CD1c-positive myeloid dendritic cell (primary cell): ENCODE results near the gene RCC2.
"Not testable (repeated sequence)": the region's sequence is repeated elsewhere in the genome, so short reads cannot be mapped to it uniquely, and the experiment has no call there.

ENCODE experiments used
- DNase-seq: peaks from one replicate; pipeline ENCODE4 v3.0.0-alpha.2; 2016; ENCODE audit errors: extremely low spot score

RCC2 gene

DNA sequence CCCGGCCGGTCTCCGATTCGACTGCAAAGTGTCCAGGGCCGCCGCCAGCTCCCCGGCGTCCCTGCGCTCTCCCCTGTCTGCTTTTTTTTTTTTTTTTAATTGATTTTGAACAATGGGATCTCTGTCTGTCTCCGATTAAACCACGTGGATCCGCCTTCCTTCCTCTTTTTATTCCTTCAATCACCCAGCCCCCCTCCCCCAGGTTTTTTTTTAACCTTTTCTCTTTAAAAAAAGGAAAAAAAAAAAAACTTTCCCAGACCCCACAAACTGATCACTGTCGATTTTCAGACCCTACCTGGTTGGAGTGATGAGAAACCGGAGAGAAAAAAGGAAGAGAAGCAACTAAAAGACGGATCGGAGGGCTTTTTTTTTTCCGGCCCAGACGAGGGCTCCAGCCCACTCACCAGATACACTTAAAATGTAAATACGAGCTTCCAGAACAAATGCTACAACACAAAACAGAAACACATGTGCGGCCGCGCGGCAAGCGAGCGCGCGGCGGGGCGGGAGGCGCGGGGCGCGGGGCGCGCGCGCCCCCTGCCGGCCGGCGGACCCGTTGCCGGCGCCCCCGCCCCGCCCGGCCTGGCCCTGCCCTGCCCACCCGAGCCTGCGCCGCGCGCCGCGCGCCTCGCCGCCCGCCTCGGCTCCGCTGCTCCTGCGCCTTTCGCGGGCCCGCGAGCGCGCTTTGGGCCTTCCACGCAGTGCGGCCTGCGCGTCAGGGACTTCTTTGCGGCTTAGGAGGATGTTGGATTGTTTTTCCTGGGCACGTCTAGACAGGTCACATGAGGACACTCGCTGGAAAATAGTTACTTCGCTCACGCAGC is at the start of gene RCC2:
Gene RCC2 (minus strand): TSS at position 428 of the 824 bp plus-strand sequence. CDS start 1,163 bp downstream, outside the sequence.
- DNase-seq = peak; percentile 85

DNA sequence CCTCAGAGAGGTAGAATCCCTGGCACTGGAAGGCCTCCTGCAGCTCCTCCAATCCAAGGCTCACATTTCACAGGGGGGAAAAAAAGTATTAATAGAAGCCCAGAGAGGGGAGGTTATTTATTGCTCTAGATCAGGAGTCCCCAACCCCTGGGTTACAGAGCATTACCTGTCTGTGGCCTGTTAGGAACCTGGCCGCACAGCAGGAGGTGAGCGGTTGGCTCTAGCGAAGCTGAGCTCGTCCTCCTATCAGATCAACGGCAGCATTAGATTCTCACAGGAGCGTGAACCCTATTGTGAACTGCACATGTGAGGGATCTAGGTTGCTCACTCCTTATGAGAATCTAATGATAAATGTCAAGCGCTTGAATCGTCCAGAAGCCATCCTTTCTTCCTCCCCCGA is 46.8 kb upstream of the RCC2 start:
- DNase-seq = no peak

GRCh38 chr1:17485281-17485680 is 45.8 kb upstream of the RCC2 start:
- DNase-seq = no peak

- not testable (repeated sequence) for DNase-seq
Observed at GRCh38 chr1:17481981-17482380, 42.5 kb upstream of the RCC2 start.

DNA sequence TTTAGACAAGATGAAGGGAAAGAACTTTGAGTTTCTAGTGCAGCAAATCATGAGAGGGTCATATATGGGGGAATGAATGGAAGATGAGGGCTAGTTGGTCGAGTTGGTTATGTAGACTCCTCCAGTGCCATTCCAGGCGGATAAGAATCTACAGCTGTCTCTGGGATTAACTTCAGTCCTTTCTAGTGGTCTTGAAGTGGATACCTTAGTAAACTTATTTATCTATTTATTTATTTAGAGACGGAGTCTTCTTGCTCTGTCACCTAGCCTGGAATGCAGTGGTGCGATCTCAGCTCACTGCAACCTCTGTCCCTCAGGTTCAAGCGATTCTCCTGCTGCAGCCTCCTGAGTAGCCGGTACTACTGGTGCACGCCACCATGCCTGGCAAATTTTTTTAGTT is 41.4 kb upstream of the RCC2 start:
- no peak for DNase-seq

GRCh38 chr1:17475752-17476151 is 36.3 kb upstream of the RCC2 start:
- DNase-seq = no peak

DNA sequence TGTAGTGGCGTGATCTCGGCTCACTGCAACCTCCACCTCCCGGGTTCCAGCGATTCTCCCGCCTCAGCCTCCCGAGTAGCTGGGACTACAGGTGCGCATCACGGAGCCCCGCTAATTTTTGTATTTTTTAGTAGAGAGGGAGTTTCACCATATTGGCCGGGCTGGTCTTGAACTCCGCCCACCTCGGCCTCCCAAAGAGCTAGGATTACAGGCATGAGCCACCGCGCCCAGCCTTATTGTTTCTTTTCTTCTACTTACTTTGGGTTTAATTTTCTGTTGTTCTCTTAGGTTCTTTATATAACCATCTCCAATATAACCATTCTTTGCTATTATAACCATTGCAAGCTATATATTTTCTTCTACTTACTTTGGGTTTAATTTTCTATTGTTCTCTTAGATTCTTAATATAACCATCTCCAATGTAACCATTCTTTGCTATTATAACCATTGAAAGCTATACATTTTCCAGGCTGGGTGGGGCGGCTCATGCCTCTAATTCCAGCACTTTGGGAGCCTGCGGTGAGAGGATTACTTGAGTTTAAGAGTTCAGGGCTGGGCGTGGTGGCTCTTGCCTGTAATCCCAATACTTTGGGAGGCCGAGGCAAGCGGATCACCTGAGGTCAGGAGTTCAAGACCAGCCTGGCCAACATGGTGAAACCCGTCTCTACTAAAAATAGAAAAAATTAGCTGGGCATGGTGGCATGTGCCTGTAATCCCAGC is 35.5 kb upstream of the RCC2 start:
- not testable (repeated sequence) for DNase-seq

GRCh38 chr1:17472814-17473213 is 33.3 kb upstream of the RCC2 start:
- DNase-seq = no peak

- no peak for DNase-seq
Observed at GRCh38 chr1:17471393-17471792, 31.9 kb upstream of the RCC2 start.

DNA sequence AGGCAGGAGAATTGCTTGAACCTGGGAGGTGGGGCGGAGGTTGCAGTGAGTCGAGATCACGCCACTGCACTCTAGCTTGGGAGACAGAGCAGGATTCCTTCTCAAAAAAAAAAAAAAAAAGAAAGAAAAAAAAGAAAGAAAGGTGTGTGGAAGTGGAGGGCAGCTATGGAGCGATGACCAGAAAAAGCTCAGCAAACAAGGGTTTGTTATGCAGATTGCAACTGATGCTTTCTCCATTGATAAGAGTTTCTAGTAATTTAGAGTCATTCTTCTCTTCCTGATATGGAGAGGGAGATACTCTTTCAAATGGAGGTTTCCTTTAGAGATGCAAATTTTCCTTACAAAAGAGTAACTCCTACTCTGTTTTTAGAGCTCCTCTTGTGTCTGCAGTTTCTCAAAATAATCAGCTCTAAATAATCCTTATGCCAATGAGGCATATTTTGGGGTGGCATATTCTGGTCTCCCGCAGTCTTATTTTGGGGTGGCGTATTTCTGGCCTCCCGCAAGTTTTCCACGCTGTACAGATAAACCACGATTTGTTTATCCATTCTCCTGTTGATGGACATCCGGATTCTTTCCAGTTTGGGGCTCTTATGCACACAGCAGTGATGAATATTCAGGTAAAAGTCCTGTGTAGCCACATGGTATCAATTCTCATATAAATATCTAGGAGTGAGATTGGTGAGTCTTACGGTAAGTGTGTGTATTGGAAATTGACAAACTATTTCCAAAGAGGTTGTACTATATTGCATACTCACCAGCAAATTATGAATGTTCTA is 30.7 kb upstream of the RCC2 start:
- DNase-seq = no peak

DNA sequence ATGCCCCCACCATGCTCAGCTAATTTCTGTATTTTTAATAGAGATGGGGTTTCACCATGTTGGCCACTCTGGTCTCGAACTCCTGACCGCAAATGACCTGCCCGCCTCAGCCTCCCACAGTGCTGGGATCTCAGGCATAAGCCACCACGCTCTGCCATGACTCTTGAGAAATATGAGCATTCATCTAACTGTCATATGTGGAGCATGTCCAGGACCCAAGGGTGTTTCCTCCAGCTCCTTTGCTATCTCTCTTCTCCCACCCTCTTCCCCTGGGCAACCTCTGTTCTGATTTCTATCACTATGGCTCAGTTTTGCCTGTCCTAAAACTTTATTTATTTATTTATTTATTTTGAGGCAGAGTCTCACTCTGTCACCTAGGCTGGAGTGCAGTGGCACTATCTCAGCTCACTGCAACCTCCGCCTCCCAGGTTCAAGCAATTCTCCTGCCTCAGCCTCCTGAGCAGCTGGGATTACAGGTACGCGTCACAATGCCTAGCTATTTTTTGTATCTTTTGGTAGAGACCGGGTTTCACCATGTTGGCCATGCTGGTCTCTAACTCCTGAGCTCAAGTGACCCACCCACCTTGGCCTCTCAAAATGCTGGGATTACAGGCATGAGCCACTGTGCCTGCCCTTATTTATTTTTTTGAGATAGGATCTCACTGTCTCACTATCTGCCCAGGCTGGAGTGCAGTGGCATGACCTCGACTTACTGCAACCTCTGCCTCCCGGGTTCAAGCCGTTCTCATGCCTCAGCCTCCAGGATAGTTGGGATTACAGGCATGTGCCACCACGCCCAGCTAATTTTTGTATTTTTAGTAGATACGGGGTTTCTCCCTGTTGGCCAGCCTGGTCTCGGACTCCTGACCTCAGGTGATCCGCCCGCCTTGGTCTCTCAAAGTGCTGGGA is 29.1 kb upstream of the RCC2 start:
- not testable (repeated sequence) for DNase-seq

DNA sequence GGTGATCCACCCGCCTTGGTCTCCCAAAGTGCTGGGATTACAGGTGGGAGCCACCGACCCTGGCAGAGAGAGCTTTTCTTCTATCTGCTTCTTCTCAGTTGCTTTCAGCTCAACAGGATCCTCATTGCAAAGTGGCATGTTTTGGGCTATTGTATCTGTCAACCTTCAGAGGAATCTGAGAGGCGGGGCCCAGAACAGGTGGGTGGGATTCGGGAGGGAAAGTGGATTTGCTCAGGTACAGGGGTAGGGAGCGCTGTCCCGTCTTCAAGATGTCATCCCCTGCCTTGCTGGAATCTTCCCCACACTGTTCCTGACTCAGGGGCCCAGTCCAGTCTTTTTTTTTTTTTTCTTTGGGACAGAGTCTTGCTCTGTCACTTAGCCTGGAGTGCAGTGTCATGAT is 26.9 kb upstream of the RCC2 start:
- DNase-seq = no peak

DNA sequence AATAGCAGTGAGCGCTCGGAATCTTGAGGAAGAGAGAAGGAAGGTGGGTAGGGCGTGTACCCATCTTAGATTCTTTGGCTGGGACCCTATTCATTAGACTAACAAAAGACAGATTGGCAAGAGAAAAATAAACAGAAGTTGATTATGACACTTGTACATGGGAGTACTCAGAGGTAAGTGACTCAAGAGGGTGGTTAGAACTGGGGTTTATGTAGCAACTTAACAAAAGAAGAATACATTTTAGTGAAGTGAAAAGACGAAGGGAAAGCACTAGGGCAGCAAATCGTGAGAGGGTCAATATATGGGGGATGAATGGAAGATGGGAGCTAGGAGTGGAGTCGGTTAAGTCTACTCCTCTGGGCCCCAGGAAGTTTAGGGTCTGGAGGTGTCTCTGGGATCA is 25.8 kb upstream of the RCC2 start:
- DNase-seq = no peak

GRCh38 chr1:17463991-17464390 is 24.5 kb upstream of the RCC2 start:
- DNase-seq = no peak

- no peak for DNase-seq
Observed at GRCh38 chr1:17462669-17463068, 23.2 kb upstream of the RCC2 start.

- no peak for DNase-seq
Observed at GRCh38 chr1:17460219-17460618, 20.7 kb upstream of the RCC2 start.

- no peak for DNase-seq
Observed at GRCh38 chr1:17458794-17459193, 19.3 kb upstream of the RCC2 start.

GRCh38 chr1:17452686-17453085 is 13.2 kb upstream of the RCC2 start:
- DNase-seq = no peak

GRCh38 chr1:17452203-17452602 is 12.7 kb upstream of the RCC2 start:
- DNase-seq = not testable (repeated sequence)

- DNase-seq = no peak
Observed at GRCh38 chr1:17451731-17452130, 12.3 kb upstream of the RCC2 start.

DNA sequence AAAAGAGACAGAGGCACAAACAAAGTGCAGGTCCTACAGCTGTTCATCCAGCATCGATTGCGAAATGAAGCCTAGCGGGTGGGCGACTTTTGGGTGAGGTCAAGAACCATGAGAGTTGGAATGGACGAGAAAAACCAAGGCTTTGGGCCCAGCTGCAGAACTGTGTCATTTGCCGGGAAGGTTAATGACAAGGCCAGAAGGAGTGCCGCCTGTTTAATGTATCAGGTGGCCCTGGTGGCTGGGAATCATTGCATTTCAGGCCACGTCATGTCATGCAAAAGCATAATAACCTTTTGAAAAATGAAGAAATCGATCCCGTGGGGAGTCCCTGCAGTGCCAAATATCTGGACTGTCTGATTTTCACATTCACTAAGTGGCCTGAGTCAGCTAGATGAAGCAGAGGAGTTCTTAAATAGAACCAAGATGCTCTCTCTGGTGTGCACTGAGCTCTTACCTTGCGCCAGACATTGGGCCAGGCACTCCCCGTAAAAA is 8.1 kb upstream of the RCC2 start:
- DNase-seq = no peak
